Smooth muscle cell of the brain vasculature (primary cell): Measurements from ENCODE around the gene LPO.

Experiments used
- DNase-seq: peaks from one replicate; pipeline ENCODE4 v3.0.0-alpha.2; 2012; ENCODE audit warnings: low read depth, low spot score

Gene LPO

GRCh38 chr17:58262149-58262548 lies 23.8 kb downstream of the LPO start:
- DNase-seq: no peak

GRCh38 chr17:58263773-58264172 lies 25.4 kb downstream of the LPO start:
- DNase-seq: no peak

- DNase-seq: no peak
Observed at GRCh38 chr17:58264407-58265103, 26.2 kb downstream of the LPO start.

DNA sequence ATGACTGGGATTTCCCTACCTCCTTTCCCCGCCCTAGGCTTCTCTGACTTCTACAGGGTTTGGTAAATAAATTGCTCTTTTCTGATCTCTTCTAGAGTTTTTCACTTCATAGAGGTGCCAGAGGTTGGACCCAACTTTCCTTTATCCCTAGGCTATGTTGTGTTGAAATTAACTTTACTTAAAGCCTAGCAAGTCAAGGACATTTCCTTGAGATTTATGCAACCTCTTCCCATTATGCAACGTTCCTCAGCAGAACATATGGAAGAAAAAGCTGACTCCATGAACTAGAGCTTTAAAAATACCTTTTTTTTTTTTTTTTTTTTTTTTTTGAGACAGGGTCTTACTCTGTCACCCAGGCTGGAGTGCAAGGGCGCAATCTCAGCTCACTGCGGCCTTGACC lies 26.9 kb downstream of the LPO start:
- DNase-seq: no peak

GRCh38 chr17:58265902-58266875 lies 27.8 kb downstream of the LPO start:
- DNase-seq: no peak

DNA sequence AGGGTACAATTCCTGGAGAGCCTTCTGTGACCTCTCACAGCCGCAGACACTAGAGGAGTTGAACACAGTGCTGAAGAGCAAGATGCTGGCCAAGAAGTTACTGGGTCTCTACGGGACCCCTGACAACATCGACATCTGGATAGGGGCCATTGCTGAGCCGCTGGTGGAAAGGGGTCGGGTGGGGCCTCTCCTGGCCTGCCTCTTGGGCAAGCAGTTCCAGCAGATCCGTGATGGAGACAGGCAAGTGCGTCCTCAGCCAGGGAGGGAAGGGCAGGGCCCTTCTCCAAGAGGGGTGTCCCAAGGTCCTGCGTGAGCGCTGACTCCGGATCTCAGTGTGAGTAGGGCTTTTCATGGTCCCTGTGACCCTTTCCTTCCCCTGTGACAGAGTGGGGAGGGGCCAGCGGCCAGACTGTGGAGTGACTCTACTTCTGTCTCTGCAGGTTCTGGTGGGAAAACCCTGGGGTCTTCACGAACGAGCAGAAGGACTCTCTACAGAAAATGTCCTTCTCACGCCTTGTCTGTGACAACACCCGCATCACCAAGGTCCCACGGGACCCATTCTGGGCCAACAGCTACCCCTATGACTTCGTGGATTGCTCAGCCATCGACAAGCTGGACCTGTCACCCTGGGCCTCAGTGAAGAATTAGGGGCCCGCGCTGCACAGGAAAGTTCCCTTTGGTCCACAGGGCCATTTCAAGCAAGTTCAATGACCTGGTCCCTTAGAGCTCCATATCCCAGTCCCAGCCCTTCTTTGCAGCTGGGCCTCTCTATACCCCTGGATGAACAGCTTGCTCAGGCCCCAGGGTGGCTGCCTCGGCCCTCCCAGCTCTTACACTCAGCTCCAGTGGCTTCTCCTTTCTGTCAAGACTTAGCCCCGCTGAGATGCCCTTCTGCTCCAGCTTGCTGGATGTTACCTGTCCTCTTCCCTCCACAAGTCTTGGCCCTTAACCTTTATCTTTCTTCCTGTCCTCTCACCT lies 29.3 kb downstream of the LPO start:
- no peak for DNase-seq

DNA sequence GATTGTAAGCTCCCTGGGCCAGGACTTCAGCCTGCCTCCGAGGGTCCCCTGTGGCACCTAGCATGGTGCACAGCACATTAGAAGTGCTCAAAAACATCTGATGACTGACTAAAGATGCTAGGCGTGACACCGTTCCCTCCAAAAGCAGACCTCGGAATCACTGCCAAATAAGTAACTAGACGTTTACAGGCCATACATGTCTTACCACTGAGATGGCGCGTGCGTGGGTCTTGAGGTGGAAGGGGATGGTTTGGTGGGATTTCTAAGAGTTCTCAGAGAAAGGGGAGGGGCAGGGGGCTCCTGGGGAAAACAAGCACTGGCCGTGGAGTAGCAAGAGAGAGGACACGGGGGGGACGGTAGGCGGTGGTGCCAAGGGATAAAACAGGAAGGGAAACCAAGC lies 29.9 kb downstream of the LPO start:
- no peak for DNase-seq

GRCh38 chr17:58268774-58269556 lies 30.6 kb downstream of the LPO start:
- no peak for DNase-seq

- DNase-seq: no peak
Observed at GRCh38 chr17:58269557-58270291, 31.3 kb downstream of the LPO start.

DNA sequence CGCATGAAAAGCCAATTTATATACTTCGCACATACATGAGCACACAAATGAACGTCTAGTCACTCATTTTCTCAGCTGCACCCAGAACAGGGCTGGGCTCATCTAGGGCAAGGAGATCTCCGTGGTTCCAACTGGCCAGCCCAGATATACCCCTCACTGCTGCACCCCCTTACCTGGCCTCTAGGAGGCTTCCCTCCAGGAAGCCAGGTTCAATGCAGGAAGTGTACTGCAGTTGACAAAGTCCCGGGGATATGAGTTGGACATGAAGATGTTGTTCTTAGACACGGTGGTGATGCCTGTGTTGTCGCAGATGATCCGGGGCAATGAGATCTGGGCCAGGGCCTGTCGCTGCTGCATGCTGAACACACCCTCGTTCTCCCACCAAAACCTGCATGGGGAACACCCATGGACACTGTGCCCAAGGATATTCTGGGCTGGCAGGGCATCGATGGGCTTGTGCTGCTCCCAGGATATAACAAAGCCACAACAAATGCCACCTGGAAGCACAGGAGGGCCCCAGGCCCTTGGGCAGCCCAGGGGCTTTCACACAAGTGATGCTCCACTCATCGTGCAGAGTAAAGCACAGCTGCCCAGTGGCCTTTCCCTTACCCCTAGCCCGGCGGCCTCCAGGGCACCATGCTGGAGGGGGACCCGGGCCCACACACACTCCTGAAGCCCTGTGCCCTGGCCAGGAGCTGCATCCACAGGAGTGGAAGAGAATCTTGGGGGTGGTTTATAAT lies 32.3 kb downstream of the LPO start:
- DNase-seq: no peak

DNA sequence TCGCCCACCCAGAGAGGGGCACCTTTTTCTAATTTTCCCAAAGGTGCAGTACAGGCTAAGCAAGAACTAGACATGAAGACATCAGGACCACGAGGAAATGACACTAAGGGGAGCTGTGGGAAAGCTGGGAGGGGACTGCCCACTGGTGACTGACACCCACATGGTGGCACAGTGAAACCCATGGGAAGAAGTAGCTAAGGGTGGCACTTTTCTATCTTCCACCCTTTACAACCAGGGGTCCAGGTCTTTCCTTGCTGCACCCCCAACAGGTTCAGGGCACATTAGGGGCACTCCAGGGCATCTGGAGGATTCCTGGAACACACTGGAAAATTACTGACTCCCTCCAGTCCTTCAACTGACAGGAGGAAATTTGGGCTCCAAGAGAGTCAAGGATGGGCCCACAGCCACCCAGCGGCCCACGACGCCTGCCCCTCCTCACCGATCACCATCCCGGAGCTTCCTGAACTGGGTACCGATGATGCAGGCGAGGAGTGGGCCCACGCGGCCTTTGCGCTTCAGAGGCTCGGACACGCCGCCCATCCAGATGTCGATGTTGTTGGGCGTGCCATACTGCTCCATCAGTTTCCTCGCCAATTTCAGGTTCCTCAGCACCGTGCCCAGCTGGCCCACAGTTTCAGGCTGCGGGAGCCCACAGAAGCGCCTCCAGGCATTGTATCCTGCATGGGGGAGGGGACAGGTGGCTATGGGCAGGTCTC lies 33.0 kb downstream of the LPO start:
- no peak for DNase-seq

GRCh38 chr17:58272367-58273280 lies 34.2 kb downstream of the LPO start:
- no peak for DNase-seq

- DNase-seq: no peak
Observed at GRCh38 chr17:58273453-58274104, 35.2 kb downstream of the LPO start.

DNA sequence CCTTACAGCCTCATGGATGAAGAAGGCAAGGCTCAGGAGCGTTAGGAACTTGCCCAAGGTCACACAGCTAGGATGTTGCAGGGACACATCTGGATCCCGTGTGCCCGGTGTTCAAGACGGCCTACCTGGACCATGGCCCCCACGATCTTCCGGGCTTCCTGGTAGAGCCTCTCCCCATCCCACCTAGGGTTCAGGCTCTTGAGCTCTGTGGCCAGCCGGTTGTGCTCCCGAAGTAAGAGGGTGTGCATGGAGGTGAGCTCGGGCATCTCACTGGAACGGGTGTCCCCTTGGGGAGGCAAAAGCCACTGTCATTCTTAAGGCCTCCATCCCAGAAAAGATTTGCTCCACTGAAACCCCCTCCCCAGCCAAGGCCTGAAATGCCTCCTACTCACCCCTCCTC lies 37.0 kb downstream of the LPO start:
- no peak for DNase-seq

- no peak for DNase-seq
Observed at GRCh38 chr17:58276423-58276822, 38.0 kb downstream of the LPO start.

DNA sequence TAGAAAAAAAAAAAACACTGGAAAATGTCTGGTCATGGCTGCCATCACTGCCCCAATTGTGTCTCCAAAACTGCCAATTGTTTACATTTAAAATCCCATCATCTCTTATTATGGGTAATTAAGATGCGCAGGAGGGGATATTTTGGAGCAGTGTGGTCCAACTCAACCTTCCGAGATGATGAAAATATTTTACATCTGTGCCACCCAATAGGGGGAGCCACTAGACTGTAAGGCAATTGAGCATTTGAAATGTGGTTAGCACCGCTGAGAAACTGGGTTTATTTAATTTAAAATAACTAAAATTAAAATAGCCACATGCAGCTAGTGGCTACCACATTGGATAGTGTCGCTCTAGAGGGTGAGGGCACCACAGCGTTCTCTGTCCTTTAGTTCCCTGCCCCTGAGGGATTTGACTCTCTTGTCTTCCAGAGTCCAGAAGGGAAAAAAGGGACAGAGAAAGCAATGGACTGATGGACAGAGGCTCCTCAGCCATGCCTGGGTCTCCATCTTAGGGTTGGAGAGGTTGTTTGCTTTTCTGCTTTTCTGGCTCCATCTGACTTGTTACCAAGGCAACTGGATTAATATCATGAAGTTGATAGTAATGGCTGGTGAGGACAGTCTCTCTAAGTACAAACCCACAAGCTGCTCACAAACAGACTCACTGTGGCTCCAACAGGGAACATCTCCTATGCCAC lies 38.9 kb downstream of the LPO start:
- DNase-seq: no peak
